NCI-H2029 (cell line): ENCODE data around the gene COPS2.

ENCODE experiments used
- DNase-seq: peaks from one replicate; lab custom pipeline; 2025; lab: John Stamatoyannopoulos, UW

The COPS2 gene

GRCh38 chr15:49155834-49156627 is 632 bp upstream of the COPS2 start:
- no peak for DNase-seq

- no peak for DNase-seq
These were observed 645 bp downstream of the COPS2 start for GRCh38 chr15:49154799-49155109.

GRCh38 chr15:49154359-49154758 is 1.0 kb downstream of the COPS2 start:
- no peak for DNase-seq

GRCh38 chr15:49152552-49153312 is 2.7 kb downstream of the COPS2 start:
- no peak for DNase-seq

GRCh38 chr15:49151831-49152230 is 3.6 kb downstream of the COPS2 start:
- no peak for DNase-seq

GRCh38 chr15:49148727-49149126 is 6.7 kb downstream of the COPS2 start:
- no peak for DNase-seq

- no peak for DNase-seq
These were observed 7.1 kb downstream of the COPS2 start for GRCh38 chr15:49148298-49148697.

- DNase-seq = no peak
These were observed 9.5 kb downstream of the COPS2 start for GRCh38 chr15:49145651-49146609.

- no peak for DNase-seq
These were observed 17.5 kb downstream of the COPS2 start for GRCh38 chr15:49137861-49138260.

- no peak for DNase-seq
These were observed 19.5 kb downstream of the COPS2 start for GRCh38 chr15:49135911-49136310.

GRCh38 chr15:49135342-49135857 is 20.0 kb downstream of the COPS2 start:
- no peak for DNase-seq

- no peak for DNase-seq
These were observed 20.6 kb downstream of the COPS2 start for GRCh38 chr15:49134683-49135341.

GRCh38 chr15:49131403-49131802 is 24.0 kb downstream of the COPS2 start:
- no peak for DNase-seq

GRCh38 chr15:49124371-49124770 is 31.0 kb downstream of the COPS2 start:
- no peak for DNase-seq

- no peak for DNase-seq
These were observed 32.8 kb downstream of the COPS2 start for GRCh38 chr15:49122541-49123062.

GRCh38 chr15:49121901-49122300 is 33.5 kb downstream of the COPS2 start:
- no peak for DNase-seq

GRCh38 chr15:49120832-49121231 is 34.6 kb downstream of the COPS2 start:
- DNase-seq = no peak

GRCh38 chr15:49116108-49116857 is 39.1 kb downstream of the COPS2 start:
- DNase-seq = no peak

GRCh38 chr15:49115062-49115461 is 40.3 kb downstream of the COPS2 start:
- no peak for DNase-seq

- no peak for DNase-seq
These were observed 45.0 kb downstream of the COPS2 start for GRCh38 chr15:49110158-49110944.
